Measurements from ENCODE around the gene HIF3A.
"Not testable (repeated sequence)": the region's sequence is repeated elsewhere in the genome, so short reads cannot be mapped to it uniquely, and the experiment has no call there.

Gene HIF3A

GRCh38 chr19:46294494-46294893, 2.3 kb upstream of the HIF3A start:
- no peak for DNase-seq

- no peak for DNase-seq
These were observed 1.2 kb upstream of the HIF3A start for GRCh38 chr19:46295401-46296201.

GRCh38 chr19:46296202-46296480, 701 bp upstream of the HIF3A start:
- no peak for DNase-seq

GRCh38 chr19:46297700-46298478, 1.0 kb downstream of the HIF3A start:
- no peak for DNase-seq

- DNase-seq = no peak
These were observed 1.7 kb downstream of the HIF3A start for GRCh38 chr19:46298479-46299003.

- DNase-seq = no peak
These were observed 2.2 kb downstream of the HIF3A start for GRCh38 chr19:46299004-46299509.

GRCh38 chr19:46299695-46300094, 2.9 kb downstream of the HIF3A start:
- DNase-seq = no peak

GRCh38 chr19:46303322-46303690, 6.5 kb downstream of the HIF3A start:
- DNase-seq = no peak

GRCh38 chr19:46303691-46304397, 7.0 kb downstream of the HIF3A start:
- DNase-seq = no peak

GRCh38 chr19:46306501-46306900, 9.7 kb downstream of the HIF3A start:
- no peak for DNase-seq

- no peak for DNase-seq
These were observed 11.7 kb downstream of the HIF3A start for GRCh38 chr19:46308510-46308909.

- no peak for DNase-seq
These were observed 12.2 kb downstream of the HIF3A start for GRCh38 chr19:46309056-46309455.

- DNase-seq = no peak
These were observed 14.6 kb downstream of the HIF3A start for GRCh38 chr19:46311444-46311843.

GRCh38 chr19:46313540-46314469, 17.0 kb downstream of the HIF3A start:
- DNase-seq = not testable (repeated sequence)

- DNase-seq = no peak
These were observed 20.5 kb downstream of the HIF3A start for GRCh38 chr19:46317339-46317738.

- no peak for DNase-seq
These were observed 22.8 kb downstream of the HIF3A start for GRCh38 chr19:46319613-46320012.

- no peak for DNase-seq
These were observed 23.7 kb downstream of the HIF3A start for GRCh38 chr19:46320559-46320958.

- no peak for DNase-seq
These were observed 24.8 kb downstream of the HIF3A start for GRCh38 chr19:46321653-46322052.

- DNase-seq = not testable (repeated sequence)
These were observed 26.4 kb downstream of the HIF3A start for GRCh38 chr19:46323227-46323626.

GRCh38 chr19:46324277-46324676, 27.4 kb downstream of the HIF3A start:
- DNase-seq = no peak

- DNase-seq = no peak
These were observed 29.8 kb downstream of the HIF3A start for GRCh38 chr19:46326608-46327007.

GRCh38 chr19:46328079-46328478, 31.2 kb downstream of the HIF3A start:
- no peak for DNase-seq
